ENCODE measurements around the gene ENTPD6. TPM values are rescaled to one million over a fixed set of nuclear protein-coding genes. Genes with fewer than 3 reads are reported as not detected.
A peak's percentile ranks its signal among the peaks of the same experiment; 100 is the strongest.

Gene ENTPD6
- total RNA-seq, 3 donors from 2014 or later, result 45.8 to 77.6 (median 71.1) TPM

- peak overlapping the region in 2 of 3 donors; percentile 37 to 53 for H3K4me3 ChIP-seq
- no peak for DNase-seq (ENCODE audit: low spot score in 2 of 2)
Measured at GRCh38 chr20:25148982-25149846, 46.3 kb upstream of the ENTPD6 start.

GRCh38 chr20:25150016-25150415 is 45.5 kb upstream of the ENTPD6 start:
- no peak overlapping the region for H3K27ac ChIP-seq
- no peaks in the 10 kb centered on the region for H3K9me3 ChIP-seq
- H3K27me3 ChIP-seq, result peaks cover 0 to 17% of the 10 kb centered on the region in 2 donors
- TF ChIP-seq CTCF (IDR thresholded peaks at IDR 0.05), result no peak
- no peak for TF ChIP-seq POLR2AphosphoS5 (IDR thresholded peaks at IDR 0.05)
- TF ChIP-seq POLR2A (IDR thresholded peaks at IDR 0.05), result no peak
- intact Hi-C loops (cut with DNase I; ENCODE audit: low total_unique reads), result no loop called here
- H3K4me3 ChIP-seq, result no peak overlapping the region
- H3K36me3 ChIP-seq, result no peaks in the 10 kb centered on the region
- no peaks in the 10 kb centered on the region for H3K4me1 ChIP-seq
- no peak for DNase-seq (ENCODE audit: low spot score in 2 of 2)

More at GRCh38 chr20:25148982-25149846, 46.3 kb upstream of the ENTPD6 start:
- Histone ChIP-seq H3K27ac (no peak overlapping the region), H3K36me3 (no peaks in the 10 kb centered on the region), H3K27me3 (peaks cover 0 to 17% of the 10 kb centered on the region in 2 donors), H3K9me3 (no peaks in the 10 kb centered on the region), H3K4me1 (no peaks in the 10 kb centered on the region)
- intact Hi-C loops (cut with DNase I; ENCODE audit: low total_unique reads), result no loop called here
- TF ChIP-seq POLR2A (IDR thresholded peaks at IDR 0.05) (no peak), POLR2AphosphoS5 (IDR thresholded peaks at IDR 0.05) (no peak), CTCF (IDR thresholded peaks at IDR 0.05) (no peak)

GRCh38 chr20:25158043-25158442 is 37.5 kb upstream of the ENTPD6 start:
- H3K27ac ChIP-seq, result no peak overlapping the region
- no peaks in the 10 kb centered on the region for H3K27me3 ChIP-seq
- H3K4me3 ChIP-seq, result no peak overlapping the region
- H3K4me1 ChIP-seq, result no peaks in the 10 kb centered on the region
- intact Hi-C loops (cut with DNase I; ENCODE audit: low total_unique reads), result no loop called here
- H3K9me3 ChIP-seq, result no peaks in the 10 kb centered on the region
- no peak for DNase-seq (ENCODE audit: low spot score in 2 of 2)
- H3K36me3 ChIP-seq, result no peaks in the 10 kb centered on the region
- TF ChIP-seq POLR2AphosphoS5 (IDR thresholded peaks at IDR 0.05) (no peak), POLR2A (IDR thresholded peaks at IDR 0.05) (no peak), CTCF (IDR thresholded peaks at IDR 0.05) (no peak)

- intact Hi-C loops (cut with DNase I; ENCODE audit: low total_unique reads), result no loop called here
- Histone ChIP-seq H3K27me3 (no peaks in the 10 kb centered on the region), H3K27ac (no peak overlapping the region), H3K4me1 (no peaks in the 10 kb centered on the region), H3K4me3 (no peak overlapping the region), H3K9me3 (no peaks in the 10 kb centered on the region), H3K36me3 (no peaks in the 10 kb centered on the region)
- DNase-seq (ENCODE audit: low spot score in 2 of 2), result no peak
- TF ChIP-seq CTCF (IDR thresholded peaks at IDR 0.05) (no peak), POLR2AphosphoS5 (IDR thresholded peaks at IDR 0.05) (no peak), POLR2A (IDR thresholded peaks at IDR 0.05) (no peak)
Measured at GRCh38 chr20:25160467-25160866, 35.0 kb upstream of the ENTPD6 start.

- DNase-seq (ENCODE audit: low spot score in 2 of 2), result no peak
- intact Hi-C loops (cut with DNase I; ENCODE audit: low total_unique reads), result no loop called here
- Histone ChIP-seq H3K9me3 (no peaks in the 10 kb centered on the region), H3K4me3 (no peak overlapping the region), H3K27ac (no peak overlapping the region), H3K27me3 (no peaks in the 10 kb centered on the region), H3K36me3 (no peaks in the 10 kb centered on the region), H3K4me1 (no peaks in the 10 kb centered on the region)
- TF ChIP-seq CTCF (IDR thresholded peaks at IDR 0.05) (no peak), POLR2AphosphoS5 (IDR thresholded peaks at IDR 0.05) (no peak), POLR2A (IDR thresholded peaks at IDR 0.05) (no peak)
Measured at GRCh38 chr20:25160897-25161296, 34.6 kb upstream of the ENTPD6 start.

All from breast epithelium (tissue), 4 donors.